HG03457 (cell line): ENCODE data around the gene RAX.

Experiments used
- ATAC-seq: cut with Tn5 transposase; IDR thresholded peaks from one replicate; pipeline ENCODE4 v1.9.1; 2021; ENCODE audit warnings: moderate number of reproducible peaks; ENCODE audit not compliant: unreplicated experiment

The RAX gene

GRCh38 chr18:59272891-59273758, at the start of gene RAX:
Gene RAX (minus strand): TSS chr18:59273454. CDS start chr18:59273206, 248 bp downstream.
- no peak for ATAC-seq

GRCh38 chr18:59318460-59319050, 45.3 kb upstream of the RAX start, which contains the start of gene CPLX4:
Gene CPLX4 (minus strand): TSS chr18:59318649. CDS start chr18:59318462, 187 bp downstream.
- ATAC-seq, result no peak

GRCh38 chr18:59311631-59312030, 38.4 kb upstream of the RAX start:
- no peak for ATAC-seq

- no peak for ATAC-seq
These were observed 35.6 kb upstream of the RAX start for GRCh38 chr18:59308938-59309260.

- ATAC-seq, result no peak
These were observed 35.1 kb upstream of the RAX start for GRCh38 chr18:59308248-59308937.

GRCh38 chr18:59306640-59307039, 33.4 kb upstream of the RAX start:
- no peak for ATAC-seq

GRCh38 chr18:59305295-59305694, 32.0 kb upstream of the RAX start:
- no peak for ATAC-seq

- no peak for ATAC-seq
These were observed 30.5 kb upstream of the RAX start for GRCh38 chr18:59303656-59304195.

- ATAC-seq, result no peak
These were observed 29.8 kb upstream of the RAX start for GRCh38 chr18:59303006-59303405.

- no peak for ATAC-seq
These were observed 28.7 kb upstream of the RAX start for GRCh38 chr18:59301929-59302328.

- no peak for ATAC-seq
These were observed 27.5 kb upstream of the RAX start for GRCh38 chr18:59300676-59301285.

- ATAC-seq, result no peak
These were observed 25.6 kb upstream of the RAX start for GRCh38 chr18:59298871-59299270.

- no peak for ATAC-seq
These were observed 20.1 kb upstream of the RAX start for GRCh38 chr18:59293317-59293716.

- ATAC-seq, result no peak
These were observed 13.1 kb upstream of the RAX start for GRCh38 chr18:59286341-59286740.

- ATAC-seq, result no peak
These were observed 9.1 kb upstream of the RAX start for GRCh38 chr18:59282341-59282740.

- ATAC-seq, result no peak
These were observed 6.5 kb upstream of the RAX start for GRCh38 chr18:59279722-59280121.

GRCh38 chr18:59279193-59279592, 5.9 kb upstream of the RAX start:
- no peak for ATAC-seq

- ATAC-seq, result no peak
These were observed 5.5 kb upstream of the RAX start for GRCh38 chr18:59278793-59279192.

- no peak for ATAC-seq
These were observed 2.8 kb upstream of the RAX start for GRCh38 chr18:59276047-59276446.

- ATAC-seq, result no peak
These were observed 2.2 kb upstream of the RAX start for GRCh38 chr18:59275406-59275949.

GRCh38 chr18:59274533-59274928, 1.3 kb upstream of the RAX start:
- no peak for ATAC-seq
